Measurements from ENCODE around the gene EFCAB13.
"Not testable (repeated sequence)": the region's sequence is repeated elsewhere in the genome, so short reads cannot be mapped to it uniquely, and the experiment has no call there.

Gene EFCAB13

DNA sequence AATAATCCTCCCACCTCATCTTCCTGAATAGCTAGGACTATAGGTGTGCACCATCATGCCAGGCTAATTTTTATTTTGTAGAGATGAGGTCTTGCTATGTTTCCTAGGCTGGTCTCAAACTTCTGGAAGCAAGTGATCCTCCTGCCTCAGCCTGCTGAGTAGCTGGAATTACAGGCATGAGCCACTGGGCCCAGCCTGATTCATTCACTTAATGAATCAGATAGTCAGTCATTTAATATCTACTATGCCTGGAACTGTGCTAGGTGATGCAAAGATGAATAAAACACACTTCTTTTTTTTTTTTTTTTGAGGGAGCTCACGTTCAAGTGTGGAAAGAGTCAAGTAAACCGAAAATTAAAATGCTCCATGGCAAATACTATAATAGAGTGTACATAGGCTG is 39.4 kb downstream of the EFCAB13 start:
- Histone ChIP-seq H3K4me3 (no peak overlapping the region), H3K27ac (no peak overlapping the region)
- no peak for DNase-seq (ENCODE audit: low spot score)
- TF ChIP-seq, protein P1, sequence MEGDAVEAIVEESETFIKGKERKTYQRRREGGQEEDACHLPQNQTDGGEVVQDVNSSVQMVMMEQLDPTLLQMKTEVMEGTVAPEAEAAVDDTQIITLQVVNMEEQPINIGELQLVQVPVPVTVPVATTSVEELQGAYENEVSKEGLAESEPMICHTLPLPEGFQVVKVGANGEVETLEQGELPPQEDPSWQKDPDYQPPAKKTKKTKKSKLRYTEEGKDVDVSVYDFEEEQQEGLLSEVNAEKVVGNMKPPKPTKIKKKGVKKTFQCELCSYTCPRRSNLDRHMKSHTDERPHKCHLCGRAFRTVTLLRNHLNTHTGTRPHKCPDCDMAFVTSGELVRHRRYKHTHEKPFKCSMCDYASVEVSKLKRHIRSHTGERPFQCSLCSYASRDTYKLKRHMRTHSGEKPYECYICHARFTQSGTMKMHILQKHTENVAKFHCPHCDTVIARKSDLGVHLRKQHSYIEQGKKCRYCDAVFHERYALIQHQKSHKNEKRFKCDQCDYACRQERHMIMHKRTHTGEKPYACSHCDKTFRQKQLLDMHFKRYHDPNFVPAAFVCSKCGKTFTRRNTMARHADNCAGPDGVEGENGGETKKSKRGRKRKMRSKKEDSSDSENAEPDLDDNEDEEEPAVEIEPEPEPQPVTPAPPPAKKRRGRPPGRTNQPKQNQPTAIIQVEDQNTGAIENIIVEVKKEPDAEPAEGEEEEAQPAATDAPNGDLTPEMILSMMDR (IDR thresholded peaks at IDR 0.05), result no peak

DNA sequence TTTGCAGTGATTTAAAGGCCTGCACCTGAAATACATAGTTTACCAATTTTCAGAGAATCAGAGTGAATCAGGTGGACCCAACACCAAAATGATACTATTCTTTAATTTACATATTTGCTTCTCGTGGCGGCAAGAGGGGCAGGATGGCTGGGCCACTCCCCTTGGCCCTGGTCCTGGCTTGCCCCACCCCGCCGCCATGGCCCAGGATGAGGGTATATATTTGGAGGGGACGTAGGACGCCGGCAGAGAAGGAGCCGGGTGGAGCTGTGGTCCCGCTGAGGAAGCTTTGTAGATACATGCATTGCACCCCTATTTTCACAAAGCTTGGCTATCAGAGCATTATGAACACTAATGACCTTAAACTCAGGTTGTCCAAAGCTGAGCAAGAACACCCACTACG is 43.5 kb downstream of the EFCAB13 start:
- H3K27ac ChIP-seq, result no peak overlapping the region
- H3K4me3 ChIP-seq, result no peak overlapping the region
- TF ChIP-seq, protein P1 (IDR thresholded peaks at IDR 0.05), result no peak
- DNase-seq (ENCODE audit: low spot score), result no peak

DNA sequence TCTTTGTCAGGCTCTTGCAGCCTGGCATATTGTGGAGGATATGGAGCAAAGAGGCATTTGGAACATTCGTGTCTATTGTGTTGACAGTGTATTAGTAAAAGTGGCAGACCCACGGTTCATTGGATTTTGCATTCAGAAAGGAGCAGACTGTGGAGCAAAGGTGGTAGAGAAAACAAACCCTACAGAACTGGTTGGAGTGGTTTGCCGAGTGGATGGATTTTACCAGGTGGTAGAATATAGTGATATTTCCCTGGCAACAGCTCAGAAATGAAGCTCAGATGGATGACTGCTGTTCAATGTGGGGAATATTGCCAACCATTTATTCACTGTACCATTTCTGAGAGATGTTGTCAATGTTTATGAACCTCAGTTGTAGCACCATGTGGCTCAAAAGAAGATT is 44.5 kb downstream of the EFCAB13 start:
- H3K27ac ChIP-seq, result no peak overlapping the region
- no peak for DNase-seq (ENCODE audit: low spot score)
- TF ChIP-seq, protein P1 (IDR thresholded peaks at IDR 0.05), result no peak
- no peak overlapping the region for H3K4me3 ChIP-seq

DNA sequence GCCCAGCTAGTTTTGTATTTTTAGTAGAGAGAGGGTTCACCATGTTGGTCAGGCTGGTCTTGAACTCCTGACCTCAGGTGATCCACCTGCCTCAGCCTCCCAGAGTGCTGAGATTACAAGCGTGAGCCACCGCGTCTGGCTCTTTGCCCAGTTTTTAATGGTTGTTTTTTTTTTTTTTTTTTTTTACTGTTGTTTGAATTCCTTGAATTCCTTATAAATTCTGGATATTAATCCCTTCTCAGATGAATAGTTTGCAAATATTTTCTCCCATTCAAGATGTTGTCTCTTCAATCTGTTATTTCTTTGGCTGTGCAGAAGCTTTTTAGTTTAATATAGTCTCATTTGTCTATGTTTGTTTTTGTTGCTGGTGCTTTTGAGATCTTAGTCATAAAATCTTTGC is 47.1 kb downstream of the EFCAB13 start:
- H3K4me3 ChIP-seq; H3K27ac ChIP-seq; DNase-seq (ENCODE audit: low spot score): not testable (repeated sequence)

DNA sequence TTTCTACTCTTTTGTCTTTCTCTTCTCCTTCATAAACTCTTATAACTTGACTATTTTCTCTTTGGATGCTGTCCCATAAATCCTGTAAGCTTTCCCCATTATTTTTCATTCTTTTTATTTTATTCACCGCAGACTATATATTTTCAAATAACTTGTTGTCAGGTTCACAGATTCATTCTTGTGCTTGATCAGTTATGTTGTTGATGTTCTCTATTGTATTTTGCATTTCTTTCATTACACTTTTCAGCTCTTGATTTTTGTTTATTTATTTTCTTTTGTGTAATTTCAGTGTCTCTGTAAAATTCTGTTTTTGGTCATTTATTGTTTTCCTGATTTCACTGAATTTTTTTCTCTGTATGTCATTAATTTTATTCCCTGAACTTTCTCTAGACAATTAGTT is 49.2 kb downstream of the EFCAB13 start:
- no peak overlapping the region for H3K4me3 ChIP-seq
- H3K27ac ChIP-seq, result no peak overlapping the region
- TF ChIP-seq, protein P1 (IDR thresholded peaks at IDR 0.05), result no peak
- no peak for DNase-seq (ENCODE audit: low spot score)

DNA sequence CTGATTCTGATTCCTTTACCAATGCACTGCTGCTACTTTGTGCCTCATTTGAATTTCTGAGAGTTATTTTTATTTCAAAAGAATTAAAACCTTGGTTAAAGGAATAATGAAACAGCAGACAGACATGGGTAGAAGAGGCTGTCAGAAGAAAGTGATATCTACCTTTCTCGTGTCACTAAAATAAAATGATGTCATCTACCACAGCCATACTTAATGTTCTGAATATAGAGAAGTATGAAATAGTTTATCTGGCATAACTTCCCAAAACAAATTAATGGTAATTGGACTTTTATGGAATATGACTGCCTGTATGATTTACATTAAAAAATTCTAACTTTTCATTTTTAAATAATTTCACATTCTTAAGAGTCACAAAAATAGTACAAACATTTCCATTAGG is 52.5 kb downstream of the EFCAB13 start:
- no peak for DNase-seq (ENCODE audit: low spot score)
- Histone ChIP-seq H3K27ac (no peak overlapping the region), H3K4me3 (no peak overlapping the region)
- TF ChIP-seq, protein P1 (IDR thresholded peaks at IDR 0.05), result no peak

DNA sequence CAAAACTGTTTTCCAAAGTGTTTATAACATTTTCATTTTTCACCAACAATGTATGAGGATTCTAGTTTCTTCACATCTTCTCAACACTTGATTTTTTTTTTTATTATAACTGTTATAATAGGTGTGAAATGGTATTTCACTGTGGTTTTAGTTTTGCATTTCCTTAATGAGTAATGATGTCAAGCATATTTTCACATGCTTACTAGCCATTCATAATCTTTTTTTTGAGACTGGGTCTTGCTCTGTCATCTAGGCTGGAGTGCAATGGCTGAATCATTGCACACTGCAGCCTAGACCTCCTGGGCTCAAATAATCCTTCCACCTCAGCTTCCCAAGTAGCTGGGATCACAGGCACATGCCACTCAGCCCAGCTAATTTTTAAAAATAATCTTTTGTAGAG is 65.1 kb downstream of the EFCAB13 start:
- TF ChIP-seq, protein P1 (IDR thresholded peaks at IDR 0.05), result no peak
- Histone ChIP-seq H3K27ac (no peak overlapping the region), H3K4me3 (no peak overlapping the region)
- DNase-seq (ENCODE audit: low spot score), result no peak

DNA sequence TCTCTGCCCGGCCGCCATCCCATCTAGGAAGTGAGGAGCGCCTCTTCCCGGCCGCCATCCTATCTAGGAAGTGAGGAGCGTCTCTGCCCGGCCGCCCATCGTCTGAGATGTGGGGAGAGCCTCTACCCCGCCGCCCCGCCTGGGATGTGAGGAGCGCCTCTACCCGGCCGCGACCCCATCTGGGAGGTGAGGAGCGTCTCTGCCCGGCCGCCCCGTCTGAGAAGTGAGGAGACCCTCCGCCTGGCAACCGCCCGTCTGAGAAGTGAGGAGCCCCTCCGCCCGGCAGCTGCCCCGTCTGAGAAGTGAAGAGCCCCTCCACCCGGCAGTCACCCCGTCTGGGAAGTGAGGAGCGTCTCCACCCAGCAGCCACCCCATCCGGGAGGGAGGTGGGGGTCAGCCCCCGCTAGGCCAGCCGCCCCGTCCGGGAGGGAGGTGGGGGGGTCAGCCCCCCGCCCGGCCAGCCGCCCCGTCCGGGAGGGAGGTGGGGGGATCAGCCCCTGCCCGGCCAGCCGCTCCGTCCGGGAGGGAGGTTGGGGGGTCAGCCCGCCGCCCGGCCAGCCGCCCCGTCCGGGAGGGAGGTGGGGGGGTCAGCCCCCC is 73.9 kb downstream of the EFCAB13 start:
- not testable (repeated sequence) for DNase-seq (ENCODE audit: low spot score); H3K27ac ChIP-seq; H3K4me3 ChIP-seq
